Spinal cord (tissue), 10 donors: ENCODE measurements around the gene ZNF529. TPM values are rescaled to one million over a fixed set of nuclear protein-coding genes. Genes with fewer than 3 reads are reported as not detected.

Source experiments
- DNase-seq, 6 donors: peaks; one replicate each; pipeline versions ENCODE4 v3.0.0 to v3.0.0-alpha.2; 2013 to 2015; ENCODE audit warnings: low spot score in 6 of 6, low read depth in 4 of 6
- H3K27ac ChIP-seq: one replicate; pipeline ENCODE4 v1.5.1; 2013; ENCODE audit warnings: low read depth, low read length, control low read depth
- H3K27me3 ChIP-seq: one replicate; pipeline ENCODE4 v1.6.1; 2013; ENCODE audit warnings: low read length; ENCODE audit not compliant: control insufficient read depth, insufficient read depth
- H3K36me3 ChIP-seq: one replicate; pipeline ENCODE4 v1.6.1; 2013; ENCODE audit warnings: low read length; ENCODE audit not compliant: control insufficient read depth, insufficient read depth
- H3K4me1 ChIP-seq: one replicate; pipeline ENCODE4 v1.6.1; 2013; ENCODE audit warnings: low read length; ENCODE audit not compliant: control insufficient read depth, insufficient read depth
- H3K4me3 ChIP-seq: one replicate; pipeline ENCODE4 v1.5.1; 2013; ENCODE audit warnings: low read depth, low read length, control low read depth
- H3K9me3 ChIP-seq: one replicate; pipeline ENCODE4 v1.6.1; 2013; ENCODE audit warnings: low read length; ENCODE audit not compliant: control insufficient read depth, insufficient read depth
- WGBS: methylation state at CpG from one replicate; pipeline ENCODE4 v1.1.5; 2013; ENCODE audit warnings: missing lambda C conversion rate; ENCODE audit not compliant: insufficient coverage; 5-methylcytosine and 5-hydroxymethylcytosine counted together
- polyA plus RNA-seq, 2 donors: library from polyadenylated mRNA; unstranded; fragments of 120-200 nt; gene quantifications; one replicate each; pipeline ENCODE4 v1.2.1, GENCODE V29; 2013; ENCODE audit not compliant: insufficient read length in 2 of 2
- total RNA-seq, 2 donors: library from RNA; depleted of rRNA in 1 of 2; stranded (reverse); fragments of 120-200 nt in 1 of 2; fragments of >200 nt in 1 of 2; gene quantifications; one replicate each; pipeline versions ENCODE4 v1.2.3 to v1.2.4, GENCODE V29; 2013 to 2014
- donor health status: healthy.

Gene ZNF529
- total and polyA plus RNA-seq, 4 donors: 27.7 to 41.9 (median 33.3) TPM

DNA sequence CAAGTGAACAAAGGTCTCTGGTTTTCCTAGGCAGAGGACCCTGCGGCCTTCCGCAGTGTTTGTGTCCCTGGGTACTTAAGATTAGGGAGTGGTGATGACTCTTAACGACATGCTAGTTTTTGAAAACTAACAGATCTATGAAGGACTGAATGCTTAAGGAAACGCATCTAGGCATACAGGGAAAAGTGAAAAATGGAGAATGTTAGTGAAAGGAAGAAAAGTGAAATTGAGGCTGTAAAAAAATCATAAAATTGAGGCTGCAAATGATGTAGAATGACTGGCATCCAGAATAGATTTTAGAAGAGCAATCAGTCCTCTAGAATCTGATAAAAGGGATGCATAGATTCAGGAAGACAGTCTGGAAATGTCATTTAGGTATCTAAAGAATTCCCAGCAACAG lies 48.5 kb downstream of the ZNF529 start:
- no peak for DNase-seq
- Histone ChIP-seq H3K4me3 (no peak overlapping the region), H3K36me3 (peaks cover 14% of the 10 kb centered on the region), H3K27ac (no peak overlapping the region), H3K27me3 (no peaks in the 10 kb centered on the region), H3K4me1 (peaks cover 9% of the 10 kb centered on the region), H3K9me3 (no peaks in the 10 kb centered on the region)
- 95% methylated on average over 4 of the region's 4 CpGs for WGBS

DNA sequence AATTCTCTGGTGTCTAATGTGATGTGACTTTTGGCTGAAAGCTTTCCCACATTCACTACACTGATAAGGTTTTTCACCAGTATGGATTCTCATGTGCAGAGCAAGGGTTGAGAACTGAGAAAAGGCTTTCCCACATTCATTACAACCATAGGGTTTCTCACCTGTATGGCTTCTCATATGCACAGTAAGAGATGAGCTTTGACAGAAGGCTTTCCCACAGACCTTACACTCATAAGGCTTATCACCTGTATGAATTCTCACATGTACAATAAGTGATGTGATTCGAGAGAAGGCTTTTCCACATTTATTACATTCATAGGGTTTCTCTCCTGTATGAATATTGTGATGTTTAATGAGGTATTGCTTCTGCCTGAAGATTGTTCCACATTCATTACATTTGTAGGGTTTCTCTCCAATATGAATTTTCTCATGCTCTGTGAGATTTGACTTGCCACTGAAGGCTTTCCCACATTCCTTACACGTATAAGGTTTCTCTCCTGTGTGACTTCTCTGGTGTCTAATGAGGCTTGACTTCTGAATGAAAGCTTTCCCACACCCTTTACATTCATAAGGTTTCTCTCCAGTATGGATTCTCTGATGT lies 59.0 kb downstream of the ZNF529 start:
- Histone ChIP-seq H3K27me3 (no peaks in the 10 kb centered on the region), H3K4me3 (no peak overlapping the region), H3K36me3 (peaks cover 26% of the 10 kb centered on the region), H3K4me1 (no peaks in the 10 kb centered on the region), H3K27ac (no peak overlapping the region), H3K9me3 (peaks cover 29% of the 10 kb centered on the region)
- DNase-seq: no peak
- no CpG with 5 or more reads among the region's 2 CpGs for WGBS

- Histone ChIP-seq H3K9me3 (peaks cover 9% of the 10 kb centered on the region), H3K4me1 (no peaks in the 10 kb centered on the region), H3K4me3 (no peak overlapping the region), H3K27me3 (no peaks in the 10 kb centered on the region), H3K27ac (no peak overlapping the region), H3K36me3 (no peaks in the 10 kb centered on the region)
- 91% methylated on average over 1 of the region's 3 CpGs for WGBS
- no peak for DNase-seq
Measured at GRCh38 chr19:36508325-36508724, 64.8 kb downstream of the ZNF529 start.

DNA sequence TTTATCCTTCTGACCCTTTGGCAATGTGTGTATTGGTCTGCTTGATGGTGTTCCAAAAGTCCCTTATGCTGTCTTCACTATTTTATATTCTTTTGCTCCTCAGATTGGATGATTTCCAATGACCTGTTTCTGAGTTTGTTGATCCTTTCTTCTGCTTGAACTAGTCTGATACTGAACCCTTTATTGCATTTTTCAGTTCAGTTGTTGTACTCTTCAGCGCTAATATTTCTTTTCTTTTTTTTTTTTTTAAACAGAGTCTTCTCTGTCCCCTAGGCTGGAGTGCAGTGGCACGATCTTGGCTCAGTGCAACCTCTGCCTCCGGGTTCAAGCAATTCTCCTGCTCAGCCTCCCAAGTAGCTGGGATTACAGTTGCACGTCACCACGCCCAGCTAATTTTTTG lies 71.1 kb downstream of the ZNF529 start:
- 95% methylated on average over 3 of the region's 5 CpGs for WGBS
- H3K9me3 ChIP-seq: peaks cover 8% of the 10 kb centered on the region
- H3K4me3 ChIP-seq: no peak overlapping the region
- DNase-seq: no peak
- no peaks in the 10 kb centered on the region for H3K27me3 ChIP-seq
- H3K4me1 ChIP-seq: no peaks in the 10 kb centered on the region
- no peak overlapping the region for H3K27ac ChIP-seq
- H3K36me3 ChIP-seq: no peaks in the 10 kb centered on the region

DNA sequence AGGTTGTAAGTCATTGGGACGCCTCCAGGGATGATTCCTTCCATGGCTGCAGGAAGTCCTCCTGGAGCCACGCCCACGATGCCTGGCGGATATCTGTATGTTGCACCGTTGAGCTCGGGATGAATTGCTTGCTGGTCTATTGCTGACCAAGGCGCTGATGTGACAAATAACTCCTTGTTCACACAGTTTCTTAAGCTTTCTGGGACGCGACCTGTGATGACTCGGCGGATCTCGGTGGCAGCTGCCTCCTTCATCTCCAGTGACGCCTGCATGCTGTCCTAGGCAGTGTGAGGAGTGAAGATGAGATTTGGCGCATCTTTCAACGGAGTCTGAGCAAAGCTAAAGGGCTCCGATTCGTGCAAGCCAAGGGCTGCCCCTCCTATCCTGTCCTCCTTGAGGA lies 76.1 kb downstream of the ZNF529 start:
- no peaks in the 10 kb centered on the region for H3K36me3 ChIP-seq
- H3K4me3 ChIP-seq: no peak overlapping the region
- DNase-seq: no peak
- H3K4me1 ChIP-seq: no peaks in the 10 kb centered on the region
- H3K27me3 ChIP-seq: no peaks in the 10 kb centered on the region
- H3K9me3 ChIP-seq: peaks cover 3% of the 10 kb centered on the region
- H3K27ac ChIP-seq: no peak overlapping the region
- 96% methylated on average over 17 of the region's 17 CpGs for WGBS

Other genes starting within 250 kb of the ZNF529 start
- gene ZFP14, start 194.1 kb downstream of the ZNF529 start, total RNA-seq: 10 to 100 TPM; 17.5 to 33.0 TPM
- gene ZFP14, start 194.1 kb downstream of the ZNF529 start, polyA plus RNA-seq: 10 to 100 TPM; 15.2 to 15.4 TPM
- gene ZFP82, start 154.6 kb downstream of the ZNF529 start, total RNA-seq: 10 to 100 TPM; 20.3 to 25.0 TPM
- gene ZFP82, start 154.6 kb downstream of the ZNF529 start, polyA plus RNA-seq: 10 to 100 TPM; 18.0 to 22.7 TPM
- 10 to 100 TPM; 25.7 to 30.5 TPM for gene ZNF566, start 83.7 kb downstream of the ZNF529 start, total RNA-seq
- 10 to 100 TPM; 20.5 to 23.3 TPM for gene ZNF566, start 83.7 kb downstream of the ZNF529 start, polyA plus RNA-seq
- gene ZNF260, start 45.0 kb downstream of the ZNF529 start, total RNA-seq: 10 to 100 TPM; 34.9 to 45.7 TPM
- gene ZNF260, start 45.0 kb downstream of the ZNF529 start, polyA plus RNA-seq: 10 to 100 TPM; 21.9 to 35.4 TPM
- gene ZNF382, start 32.0 kb upstream of the ZNF529 start, total RNA-seq: 10 to 100 TPM; 26.7 to 39.1 TPM
- gene ZNF382, start 32.0 kb upstream of the ZNF529 start, polyA plus RNA-seq: 10 to 100 TPM; 17.2 to 22.3 TPM
- gene ZNF461, start 93.5 kb upstream of the ZNF529 start, total RNA-seq: 10 to 100 TPM; 14.1 to 20.9 TPM
- gene ZNF461, start 93.5 kb upstream of the ZNF529 start, polyA plus RNA-seq: 10 to 100 TPM; 16.7 to 18.9 TPM
- 10 to 100 TPM; 13.4 to 17.4 TPM for gene ZNF567, start 114.3 kb upstream of the ZNF529 start, total RNA-seq
- 10 to 100 TPM in 1 of 2 donors, 1 to 10 TPM in 1; 8.2 to 10.5 TPM for gene ZNF567, start 114.3 kb upstream of the ZNF529 start, polyA plus RNA-seq
- 1 to 10 TPM; 6.4 to 6.7 TPM for gene ZNF850, start 199.5 kb upstream of the ZNF529 start, total RNA-seq
- 1 to 10 TPM; 2.4 to 2.9 TPM for gene ZNF850, start 199.5 kb upstream of the ZNF529 start, polyA plus RNA-seq